GM13977 (cell line): ENCODE results near the gene IFNG-AS1.

Source experiments
- DNase-seq: peaks from one replicate; pipeline ENCODE4 v3.0.0; 2012; ENCODE audit warnings: low spot score
- in situ Hi-C: fragments of 300-500 bp; cut with MboI; formaldehyde crosslinking; loops from one replicate; pipeline ENCODE4 v1.12.0; 2022; ENCODE audit warnings: low sequenced_read_pairs, low pct_unique_long_range_greater_than_20kb, mixed read lengths, inconsistent platforms; ENCODE audit not compliant: unreplicated experiment
- TF ChIP-seq, protein P1 (sequence below): IDR thresholded peaks from 2 replicates; pipeline ENCODE4 v1.5.1; 2012; ENCODE audit warnings: mild to moderate bottlenecking, control low read depth; ENCODE audit not compliant: insufficient read depth; ENCODE audit errors: extremely low read depth, missing control alignments

The IFNG-AS1 gene

GRCh38 chr12:67989184-67989920 is at the start of gene IFNG-AS1:
Gene IFNG-AS1 (plus strand): TSS chr12:67989447.
- in situ Hi-C loops, result no loop called here
- TF ChIP-seq, protein P1, sequence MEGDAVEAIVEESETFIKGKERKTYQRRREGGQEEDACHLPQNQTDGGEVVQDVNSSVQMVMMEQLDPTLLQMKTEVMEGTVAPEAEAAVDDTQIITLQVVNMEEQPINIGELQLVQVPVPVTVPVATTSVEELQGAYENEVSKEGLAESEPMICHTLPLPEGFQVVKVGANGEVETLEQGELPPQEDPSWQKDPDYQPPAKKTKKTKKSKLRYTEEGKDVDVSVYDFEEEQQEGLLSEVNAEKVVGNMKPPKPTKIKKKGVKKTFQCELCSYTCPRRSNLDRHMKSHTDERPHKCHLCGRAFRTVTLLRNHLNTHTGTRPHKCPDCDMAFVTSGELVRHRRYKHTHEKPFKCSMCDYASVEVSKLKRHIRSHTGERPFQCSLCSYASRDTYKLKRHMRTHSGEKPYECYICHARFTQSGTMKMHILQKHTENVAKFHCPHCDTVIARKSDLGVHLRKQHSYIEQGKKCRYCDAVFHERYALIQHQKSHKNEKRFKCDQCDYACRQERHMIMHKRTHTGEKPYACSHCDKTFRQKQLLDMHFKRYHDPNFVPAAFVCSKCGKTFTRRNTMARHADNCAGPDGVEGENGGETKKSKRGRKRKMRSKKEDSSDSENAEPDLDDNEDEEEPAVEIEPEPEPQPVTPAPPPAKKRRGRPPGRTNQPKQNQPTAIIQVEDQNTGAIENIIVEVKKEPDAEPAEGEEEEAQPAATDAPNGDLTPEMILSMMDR, result no peak
- no peak for DNase-seq

DNA sequence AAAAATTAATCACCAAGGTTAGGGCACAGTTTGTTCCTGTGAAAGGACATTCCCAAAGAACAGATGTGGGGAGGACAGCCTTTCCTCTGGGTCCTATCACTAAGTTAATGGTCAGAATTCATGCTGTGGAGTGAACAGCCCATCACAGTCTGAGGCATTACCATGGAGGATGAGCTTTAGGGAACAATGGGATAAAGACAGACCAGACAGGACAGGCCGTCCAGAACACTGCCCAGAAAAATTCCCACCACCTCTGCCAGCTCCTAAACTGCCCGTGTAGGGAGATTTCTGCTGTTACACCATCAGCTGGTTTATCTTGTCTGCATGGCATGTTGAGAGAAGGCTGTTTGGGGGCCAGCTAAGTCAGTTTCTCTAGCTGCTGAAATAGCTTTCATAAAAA is 49.6 kb upstream of the IFNG-AS1 start:
- TF ChIP-seq, protein P1, result no peak
- in situ Hi-C loops, result loop anchor here (10.0 kb wide), 3 partner anchors 285 to 585 kb away; no protein-coding TSS in a partner anchor
- DNase-seq, result no peak

GRCh38 chr12:67940780-67941243 is 48.4 kb upstream of the IFNG-AS1 start:
- in situ Hi-C loops, result loop anchor here (10.0 kb wide), 2 partner anchors 496 to 586 kb away; no protein-coding TSS in a partner anchor
- TF ChIP-seq, protein P1, result no peak
- DNase-seq, result no peak

DNA sequence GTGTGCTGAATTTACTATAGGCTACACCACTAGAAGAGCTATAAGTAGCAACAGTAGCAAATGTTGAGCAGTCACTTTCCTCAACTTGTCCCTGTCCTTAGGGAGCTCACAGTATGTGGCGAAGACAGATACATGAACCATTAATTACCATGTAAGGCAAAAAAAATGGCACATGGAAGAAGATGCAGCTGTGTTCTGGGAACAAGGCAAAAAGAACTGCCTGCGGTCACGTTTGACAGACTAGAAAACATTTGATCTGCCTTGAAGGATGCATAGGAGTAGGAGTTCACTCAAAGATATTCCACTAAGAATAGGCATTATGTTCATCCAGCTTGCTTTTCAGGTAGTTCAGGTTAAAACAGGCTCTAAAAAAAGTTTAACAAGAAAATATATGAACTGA is 46.5 kb upstream of the IFNG-AS1 start:
- in situ Hi-C loops, result loop anchor here (10.0 kb wide), 2 partner anchors 498 to 588 kb away; no protein-coding TSS in a partner anchor
- TF ChIP-seq, protein P1, result no peak
- no peak for DNase-seq

DNA sequence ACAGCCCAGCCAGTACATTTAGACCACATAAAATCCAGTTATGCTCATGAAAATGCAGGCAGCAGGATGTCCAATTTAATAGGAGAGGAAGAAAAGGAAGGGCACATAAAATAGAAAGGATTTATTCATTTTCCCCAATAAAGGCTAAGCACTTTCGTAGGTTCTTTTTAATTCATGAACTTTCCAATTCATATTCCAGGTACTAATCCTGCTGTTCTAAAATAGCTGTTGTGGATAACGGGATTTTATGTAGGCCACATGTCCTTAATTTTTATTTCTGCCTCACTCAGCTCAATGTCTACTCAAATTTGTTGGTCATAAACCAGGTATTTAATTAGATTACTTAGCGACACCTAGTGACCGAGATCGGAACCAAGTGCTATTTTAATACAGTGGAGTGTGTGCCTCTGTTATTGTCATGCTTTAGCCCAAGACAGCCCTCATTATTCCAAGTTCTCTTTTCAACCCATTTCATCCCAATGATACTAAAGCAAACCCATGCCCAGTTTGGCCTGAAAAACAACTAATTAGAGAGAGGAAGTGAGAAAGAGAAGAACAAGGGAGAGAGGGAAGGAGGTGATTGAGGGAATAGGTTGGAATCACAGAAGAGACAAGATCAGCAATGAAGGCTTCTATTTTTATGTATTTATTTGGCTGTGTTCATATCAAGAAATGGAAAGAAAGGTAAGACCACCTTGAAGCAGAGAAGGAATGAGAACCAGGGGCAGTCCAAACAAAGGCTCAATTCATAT is 45.9 kb upstream of the IFNG-AS1 start:
- in situ Hi-C loops, result loop anchor here (10.0 kb wide), 2 partner anchors 499 to 589 kb away; no protein-coding TSS in a partner anchor
- DNase-seq, result peak; percentile 40
- TF ChIP-seq, protein P1, result peak; percentile 73

DNA sequence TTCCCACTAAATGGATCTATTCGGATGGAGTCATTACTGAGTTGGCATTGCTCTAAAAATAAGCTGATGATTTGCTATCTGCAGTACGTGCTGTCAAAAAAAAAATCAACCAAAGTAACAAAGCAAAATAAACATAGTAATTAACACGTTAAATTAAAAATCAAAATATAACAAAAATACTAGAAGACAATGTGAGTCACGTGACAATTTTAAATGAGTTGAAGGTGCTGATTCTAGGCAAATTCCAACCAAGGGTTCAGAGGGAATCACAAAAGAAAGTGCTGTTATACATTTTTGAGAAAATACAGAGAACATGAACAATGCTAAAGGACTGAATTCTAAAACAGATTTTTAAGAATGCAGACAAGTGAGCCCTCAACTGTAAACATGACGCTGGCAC is 45.2 kb upstream of the IFNG-AS1 start:
- no peak for DNase-seq
- in situ Hi-C loops, result loop anchor here (10.0 kb wide), 2 partner anchors 499 to 589 kb away; no protein-coding TSS in a partner anchor
- TF ChIP-seq, protein P1, result no peak
